HepG2 (cell line): ENCODE results near the gene CSTF1. TPM values are rescaled to one million over a fixed set of nuclear protein-coding genes. Genes with fewer than 3 reads are reported as not detected.

Experiments
- ETV6 ChIP-seq: sonication (generic); formaldehyde crosslinking; conservative IDR thresholded peaks from 2 replicates; pipeline ENCODE4 v1.4.0; 2020; ENCODE audit warnings: missing genetic modification reagents
- FOXC1 ChIP-seq: sonication (generic); formaldehyde crosslinking; IDR thresholded peaks from 2 replicates; pipeline ENCODE4 v1.8.0; 2022; ENCODE audit warnings: mild to moderate bottlenecking, missing genetic modification reagents, borderline replicate concordance
- GZF1 ChIP-seq: sonication (generic); formaldehyde crosslinking; IDR thresholded peaks from 2 replicates; pipeline ENCODE4 v1.5.1; 2020; ENCODE audit warnings: mild to moderate bottlenecking, missing genetic modification reagents
- KDM2A ChIP-seq: sonication (generic); formaldehyde crosslinking; IDR thresholded peaks from 2 replicates; pipeline ENCODE4 v1.4.0; 2020; ENCODE audit warnings: low read depth, missing genetic modification reagents, borderline replicate concordance
- MBD4 ChIP-seq: IDR thresholded peaks from 2 replicates; pipeline ENCODE4 v1.6.1; 2012; ENCODE audit warnings: low read length, inconsistent platforms, borderline replicate concordance
- RBM22 ChIP-seq: fragments of 200-400 bp; formaldehyde crosslinking; optimal IDR thresholded peaks from 2 replicates; pipeline ENCODE3; 2017; ENCODE audit warnings: mild to moderate bottlenecking, low read length, moderate library complexity
- SMYD3 ChIP-seq: sonication (generic); formaldehyde crosslinking; IDR thresholded peaks from 2 replicates; pipeline ENCODE4 v1.8.1; 2023; ENCODE audit warnings: mild to moderate bottlenecking, missing genetic modification reagents
- SRY ChIP-seq: sonication (generic); formaldehyde crosslinking; IDR thresholded peaks from 2 replicates; pipeline ENCODE4 v1.8.0; 2022; ENCODE audit warnings: mild to moderate bottlenecking, missing genetic modification reagents
- STAT5B ChIP-seq: sonication (generic); formaldehyde crosslinking; IDR thresholded peaks from 2 replicates; pipeline ENCODE4 v1.4.0; 2020; ENCODE audit warnings: missing genetic modification reagents
- TBP ChIP-seq: sonication (generic); formaldehyde crosslinking; IDR thresholded peaks from 2 replicates; pipeline ENCODE4 v1.5.0; 2020; ENCODE audit warnings: missing genetic modification reagents
- TBX2 ChIP-seq: sonication (generic); formaldehyde crosslinking; IDR thresholded peaks from 2 replicates; pipeline ENCODE4 v1.5.0; 2020; ENCODE audit warnings: missing genetic modification reagents, mild to moderate bottlenecking, borderline replicate concordance
- TOE1 ChIP-seq: sonication (generic); formaldehyde crosslinking; IDR thresholded peaks from 2 replicates; pipeline ENCODE4 v1.4.0; 2020; ENCODE audit warnings: mild to moderate bottlenecking, missing genetic modification reagents
- ZNF510 ChIP-seq: sonication (generic); formaldehyde crosslinking; IDR thresholded peaks from 2 replicates; pipeline ENCODE4 v1.4.0; 2020; ENCODE audit warnings: low read depth, mild to moderate bottlenecking, missing genetic modification reagents
- ZNF720 ChIP-seq: sonication (generic); formaldehyde crosslinking; IDR thresholded peaks from 2 replicates; pipeline ENCODE4 v1.4.0; 2020; ENCODE audit warnings: missing genetic modification reagents
- ZNF784 ChIP-seq: sonication (generic); formaldehyde crosslinking; IDR thresholded peaks from 2 replicates; pipeline ENCODE4 v1.5.1; 2020; ENCODE audit warnings: missing genetic modification reagents, mild to moderate bottlenecking, borderline replicate concordance
- ZNF816 ChIP-seq: sonication (generic); formaldehyde crosslinking; IDR thresholded peaks from 2 replicates; pipeline ENCODE4 v1.8.0; 2022; ENCODE audit warnings: missing genetic modification reagents, mild to moderate bottlenecking, borderline replicate concordance
- polyA plus RNA-seq, 8 experiments: library from polyadenylated mRNA; depleted of rRNA in 3 of 8; stranded (reverse) in 7 of 8; unstranded in 1 of 8; fragments of >200 nt; fragmentation: Illumina TruSeq in 4 of 8; extraction: Trizol in 4 of 8; gene quantifications; 2 replicates each; pipeline versions ENCODE4 v1.2.1 to v1.2.3, GENCODE V29; 2011 to 2016; ENCODE audit warnings: low read depth in 4 of 8, missing spikeins in 1 of 8, mixed read lengths in 1 of 8; ENCODE audit not compliant: insufficient read depth in 1 of 8
- total RNA-seq, 5 experiments: library from RNA; depleted of rRNA; stranded (reverse); fragments of >200 nt; fragmentation: Illumina TruSeq; extraction: Trizol; gene quantifications; 2 replicates each; pipeline ENCODE4 v1.2.3, GENCODE V29; 2016; ENCODE audit warnings: low read depth in 1 of 5
- TF ChIP-seq, protein P1 (sequence below): sonication (generic); formaldehyde crosslinking; IDR thresholded peaks from 2 replicates; pipeline ENCODE4 v1.9.0; 2021; ENCODE audit warnings: missing genetic modification reagents, mild to moderate bottlenecking, borderline replicate concordance
- TF ChIP-seq, protein P2 (sequence below), 2 experiments: sonication (generic) in 1 of 2; formaldehyde crosslinking in 1 of 2; IDR thresholded peaks; 2 replicates each; pipeline versions ENCODE4 v1.4.0 to v1.6.1; 2018 to 2020; ENCODE audit warnings: missing genetic modification reagents in 2 of 2, borderline replicate concordance in 1 of 2, low read depth in 1 of 2, mild to moderate bottlenecking in 1 of 2, missing biosample characterization in 1 of 2
- TF ChIP-seq, protein P3 (sequence below): sonication (generic); formaldehyde crosslinking; IDR thresholded peaks from 2 replicates; pipeline ENCODE4 v1.4.0; 2020; ENCODE audit warnings: missing genetic modification reagents

The CSTF1 gene
- total and polyA plus RNA-seq, 2 of the 13 experiments (the other 11 are each of a cell fraction or from before 2014, with no cell fraction given): 70.9 to 100 TPM

- TF ChIP-seq SMYD3 (CRISPR knock-in tag): peak; percentile 78; the same call in 1 of the 2 replicates
- no peak for TF ChIP-seq STAT5B (CRISPR knock-in tag)
- TF ChIP-seq, protein P1, sequence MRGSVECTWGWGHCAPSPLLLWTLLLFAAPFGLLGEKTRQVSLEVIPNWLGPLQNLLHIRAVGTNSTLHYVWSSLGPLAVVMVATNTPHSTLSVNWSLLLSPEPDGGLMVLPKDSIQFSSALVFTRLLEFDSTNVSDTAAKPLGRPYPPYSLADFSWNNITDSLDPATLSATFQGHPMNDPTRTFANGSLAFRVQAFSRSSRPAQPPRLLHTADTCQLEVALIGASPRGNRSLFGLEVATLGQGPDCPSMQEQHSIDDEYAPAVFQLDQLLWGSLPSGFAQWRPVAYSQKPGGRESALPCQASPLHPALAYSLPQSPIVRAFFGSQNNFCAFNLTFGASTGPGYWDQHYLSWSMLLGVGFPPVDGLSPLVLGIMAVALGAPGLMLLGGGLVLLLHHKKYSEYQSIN (CRISPR knock-in tag): no peak
- TF ChIP-seq ZNF816 (CRISPR knock-in tag): no peak
- no peak; the same call in 1 of the 2 replicates for TF ChIP-seq TBP
- peak; percentile 34; the same call in 1 of the 2 replicates for TF ChIP-seq ETV6 (CRISPR knock-in tag)
- TF ChIP-seq, protein P2, sequence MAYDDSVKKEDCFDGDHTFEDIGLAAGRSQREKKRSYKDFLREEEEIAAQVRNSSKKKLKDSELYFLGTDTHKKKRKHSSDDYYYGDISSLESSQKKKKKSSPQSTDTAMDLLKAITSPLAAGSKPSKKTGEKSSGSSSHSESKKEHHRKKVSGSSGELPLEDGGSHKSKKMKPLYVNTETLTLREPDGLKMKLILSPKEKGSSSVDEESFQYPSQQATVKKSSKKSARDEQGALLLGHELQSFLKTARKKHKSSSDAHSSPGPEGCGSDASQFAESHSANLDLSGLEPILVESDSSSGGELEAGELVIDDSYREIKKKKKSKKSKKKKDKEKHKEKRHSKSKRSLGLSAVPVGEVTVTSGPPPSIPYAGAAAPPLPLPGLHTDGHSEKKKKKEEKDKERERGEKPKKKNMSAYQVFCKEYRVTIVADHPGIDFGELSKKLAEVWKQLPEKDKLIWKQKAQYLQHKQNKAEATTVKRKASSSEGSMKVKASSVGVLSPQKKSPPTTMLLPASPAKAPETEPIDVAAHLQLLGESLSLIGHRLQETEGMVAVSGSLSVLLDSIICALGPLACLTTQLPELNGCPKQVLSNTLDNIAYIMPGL (CRISPR knock-in tag; IDR thresholded peaks at IDR 0.05; ENCODE audit: borderline replicate concordance in 1 of 2, low read depth in 1 of 2): peak in 1 of 2 experiments; percentile 22; a peak in 1 of 4 replicates
- TF ChIP-seq ZNF510: peak; percentile 49; the same call in 1 of the 2 replicates
- TF ChIP-seq RBM22: peak; percentile 65
- no peak for TF ChIP-seq TOE1 (CRISPR knock-in tag)
- peak; percentile 77; the same call in 1 of the 2 replicates for TF ChIP-seq KDM2A (CRISPR knock-in tag)
- TF ChIP-seq, protein P3, sequence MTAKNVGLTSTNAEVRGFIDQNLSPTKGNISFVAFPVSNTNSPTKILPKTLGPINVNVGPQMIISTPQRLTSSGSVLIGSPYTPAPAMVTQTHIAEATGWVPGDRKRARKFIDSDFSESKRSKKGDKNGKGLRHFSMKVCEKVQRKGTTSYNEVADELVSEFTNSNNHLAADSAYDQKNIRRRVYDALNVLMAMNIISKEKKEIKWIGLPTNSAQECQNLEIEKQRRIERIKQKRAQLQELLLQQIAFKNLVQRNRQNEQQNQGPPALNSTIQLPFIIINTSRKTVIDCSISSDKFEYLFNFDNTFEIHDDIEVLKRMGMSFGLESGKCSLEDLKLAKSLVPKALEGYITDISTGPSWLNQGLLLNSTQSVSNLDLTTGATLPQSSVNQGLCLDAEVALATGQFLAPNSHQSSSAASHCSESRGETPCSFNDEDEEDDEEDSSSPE (CRISPR knock-in tag): no peak
- no peak for TF ChIP-seq MBD4
- peak; percentile 73; the same call in 1 of the 2 replicates for TF ChIP-seq TBX2
- TF ChIP-seq SRY (CRISPR knock-in tag): peak; percentile 74; the same call in 1 of the 2 replicates
- no peak for TF ChIP-seq FOXC1
- no peak for TF ChIP-seq GZF1 (CRISPR knock-in tag)
- no peak for TF ChIP-seq ZNF720 (CRISPR knock-in tag)
- peak; percentile 23 for TF ChIP-seq ZNF784 (CRISPR knock-in tag)
These were observed 33.0 kb upstream of the CSTF1 start (continued) for GRCh38 chr20:56359212-56360132.
